ENCODE measurements around the gene ATAD3C.
"Not testable (repeated sequence)": the region's sequence is repeated elsewhere in the genome, so short reads cannot be mapped to it uniquely, and the experiment has no call there.

- not testable (repeated sequence) for TF ChIP-seq EZH2 (IDR thresholded peaks at IDR 0.05; ENCODE audit: insufficient read depth, poor library complexity, severe bottlenecking); EZH2phosphoT487 (IDR thresholded peaks at IDR 0.05; ENCODE audit: insufficient read depth, low read depth)
Measured at GRCh38 chr1:1516923-1517322, 67.4 kb downstream of the ATAD3C start.

Data from GM23248 (cell line).